Prostate gland (tissue), 2 donors: ENCODE measurements around the gene AEN. TPM values are rescaled to one million over a fixed set of nuclear protein-coding genes. Genes with fewer than 3 reads are reported as not detected.

Experiments used
- DNase-seq: peaks from one replicate; pipeline ENCODE4 v3.0.0-alpha.2; 2019; ENCODE audit warnings: low spot score
- H3K27ac ChIP-seq, 2 donors: fragments of 200-600 bp; sonication (generic); 2 replicates each; pipeline ENCODE4 v1.5.1; 2017 to 2019
- H3K27me3 ChIP-seq: fragments of 200-600 bp; sonication (generic); replicated peaks from 2 replicates; pipeline ENCODE4 v1.5.1; 2019; ENCODE audit not compliant: insufficient read depth
- H3K36me3 ChIP-seq, 2 donors: fragments of 200-600 bp; sonication (generic); 1 replicate in 1 of 2; 2 replicates in 1 of 2; pipeline versions ENCODE4 v1.5.1 to v1.8.1; 2017 to 2019
- H3K4me1 ChIP-seq: fragments of 200-600 bp; sonication (generic); replicated peaks from 2 replicates; pipeline ENCODE4 v1.5.1; 2019
- H3K4me3 ChIP-seq, 2 donors: fragments of 200-600 bp; sonication (generic); 2 replicates each; pipeline ENCODE4 v1.5.1; 2017 to 2019
- H3K9me3 ChIP-seq: fragments of 200-600 bp; sonication (generic); 2 replicates; pipeline ENCODE4 v1.5.1; 2017
- POLR2A ChIP-seq: fragments of 450-650 bp; IDR thresholded peaks from one replicate; pipeline ENCODE4 v1.6.1; 2016; ENCODE audit warnings: antibody characterized with exemption, mild to moderate bottlenecking
- POLR2AphosphoS5 ChIP-seq: sonication (generic); formaldehyde crosslinking; IDR thresholded peaks from one replicate; pipeline ENCODE4 v1.6.1; 2017; ENCODE audit warnings: antibody characterized with exemption
- WGBS: methylation state at CpG from one replicate; pipeline ENCODE4 v1.1.5; 2018; 5-methylcytosine and 5-hydroxymethylcytosine counted together
- intact Hi-C: fragments of 100-400 bp; cut with DNase I; formaldehyde crosslinking; loops from one replicate; pipeline ENCODE4 v1.14.2; 2022
- total RNA-seq, 2 donors: library from RNA; depleted of rRNA; stranded (reverse); fragments of >200 nt; gene quantifications; one replicate each; pipeline ENCODE4 v1.1.0, GENCODE V29; 2016
- TF ChIP-seq, protein P1 (sequence below), 4 experiments: fragments of 200-600 bp in 2 of 4; fragments of 450-650 bp in 2 of 4; sonication (generic) in 2 of 4; IDR thresholded peaks; 1 replicate in 3 of 4; 2 replicates in 1 of 4; pipeline ENCODE4 v1.5.1; 2016 to 2019; ENCODE audit warnings: antibody characterized with exemption in 4 of 4, mild to moderate bottlenecking in 2 of 4, moderate library complexity in 2 of 4

Gene AEN
- total RNA-seq, 2 donors from 2014 or later, result 20.4 to 30.4 TPM

DNA sequence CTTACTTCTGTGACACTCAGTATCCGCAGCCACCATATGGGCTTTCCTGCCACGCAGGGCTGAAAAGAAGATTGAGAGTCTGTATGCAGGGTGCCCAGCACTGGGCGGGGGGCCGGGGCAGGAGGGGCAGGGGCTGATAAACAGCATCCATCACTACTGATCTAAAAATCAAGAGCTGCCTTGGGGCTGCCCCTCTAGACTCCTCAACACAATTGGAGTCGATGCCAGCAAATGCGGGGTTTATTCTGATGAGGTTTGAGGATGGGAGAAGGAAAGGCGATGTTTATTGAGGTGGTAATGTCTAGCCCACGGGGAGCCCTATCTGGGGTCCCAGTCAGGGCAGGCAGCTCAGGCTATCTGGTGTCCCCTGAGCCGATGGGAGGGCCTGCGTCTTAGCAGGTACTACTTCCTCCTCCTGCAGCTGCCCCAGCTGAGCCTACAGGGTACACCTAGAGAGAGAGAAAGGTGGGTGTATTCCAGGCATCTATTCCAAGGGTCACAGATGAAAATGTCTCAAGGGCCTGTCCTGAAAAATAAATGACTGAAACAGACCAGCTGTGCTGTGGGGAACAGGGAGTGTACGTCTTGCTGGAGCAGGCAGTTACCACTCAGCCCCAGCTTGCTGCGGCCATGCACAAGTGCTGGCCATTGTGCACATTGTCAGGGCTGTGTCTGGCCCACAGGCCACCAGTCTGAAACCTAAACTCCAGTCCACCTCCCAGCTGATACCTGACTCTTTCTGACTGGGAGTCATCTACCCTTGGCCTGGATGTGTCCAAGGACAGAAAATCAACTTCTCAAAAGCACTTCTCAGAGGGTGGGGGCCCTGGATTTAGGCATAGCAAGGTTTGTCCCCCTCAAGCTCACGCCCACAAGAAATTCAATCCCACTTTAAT is 37.2 kb downstream of the AEN start:
- H3K36me3 ChIP-seq, result no peaks in the 10 kb centered on the region
- H3K4me3 ChIP-seq, result no peak overlapping the region
- 81% methylated on average over 13 of the region's 13 CpGs for WGBS
- DNase-seq, result no peak
- H3K4me1 ChIP-seq, result no peaks in the 10 kb centered on the region
- H3K9me3 ChIP-seq, result no peaks in the 10 kb centered on the region
- H3K27me3 ChIP-seq, result no peaks in the 10 kb centered on the region
- intact Hi-C loops, result loop anchor here (5.0 kb wide), 1 partner anchor 174 kb away; no protein-coding TSS in a partner anchor
- H3K27ac ChIP-seq, result no peak overlapping the region
- TF ChIP-seq, protein P1, sequence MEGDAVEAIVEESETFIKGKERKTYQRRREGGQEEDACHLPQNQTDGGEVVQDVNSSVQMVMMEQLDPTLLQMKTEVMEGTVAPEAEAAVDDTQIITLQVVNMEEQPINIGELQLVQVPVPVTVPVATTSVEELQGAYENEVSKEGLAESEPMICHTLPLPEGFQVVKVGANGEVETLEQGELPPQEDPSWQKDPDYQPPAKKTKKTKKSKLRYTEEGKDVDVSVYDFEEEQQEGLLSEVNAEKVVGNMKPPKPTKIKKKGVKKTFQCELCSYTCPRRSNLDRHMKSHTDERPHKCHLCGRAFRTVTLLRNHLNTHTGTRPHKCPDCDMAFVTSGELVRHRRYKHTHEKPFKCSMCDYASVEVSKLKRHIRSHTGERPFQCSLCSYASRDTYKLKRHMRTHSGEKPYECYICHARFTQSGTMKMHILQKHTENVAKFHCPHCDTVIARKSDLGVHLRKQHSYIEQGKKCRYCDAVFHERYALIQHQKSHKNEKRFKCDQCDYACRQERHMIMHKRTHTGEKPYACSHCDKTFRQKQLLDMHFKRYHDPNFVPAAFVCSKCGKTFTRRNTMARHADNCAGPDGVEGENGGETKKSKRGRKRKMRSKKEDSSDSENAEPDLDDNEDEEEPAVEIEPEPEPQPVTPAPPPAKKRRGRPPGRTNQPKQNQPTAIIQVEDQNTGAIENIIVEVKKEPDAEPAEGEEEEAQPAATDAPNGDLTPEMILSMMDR (IDR thresholded peaks at IDR 0.05), result no peak
- TF ChIP-seq POLR2A, result no peak
- TF ChIP-seq POLR2AphosphoS5, result no peak

DNA sequence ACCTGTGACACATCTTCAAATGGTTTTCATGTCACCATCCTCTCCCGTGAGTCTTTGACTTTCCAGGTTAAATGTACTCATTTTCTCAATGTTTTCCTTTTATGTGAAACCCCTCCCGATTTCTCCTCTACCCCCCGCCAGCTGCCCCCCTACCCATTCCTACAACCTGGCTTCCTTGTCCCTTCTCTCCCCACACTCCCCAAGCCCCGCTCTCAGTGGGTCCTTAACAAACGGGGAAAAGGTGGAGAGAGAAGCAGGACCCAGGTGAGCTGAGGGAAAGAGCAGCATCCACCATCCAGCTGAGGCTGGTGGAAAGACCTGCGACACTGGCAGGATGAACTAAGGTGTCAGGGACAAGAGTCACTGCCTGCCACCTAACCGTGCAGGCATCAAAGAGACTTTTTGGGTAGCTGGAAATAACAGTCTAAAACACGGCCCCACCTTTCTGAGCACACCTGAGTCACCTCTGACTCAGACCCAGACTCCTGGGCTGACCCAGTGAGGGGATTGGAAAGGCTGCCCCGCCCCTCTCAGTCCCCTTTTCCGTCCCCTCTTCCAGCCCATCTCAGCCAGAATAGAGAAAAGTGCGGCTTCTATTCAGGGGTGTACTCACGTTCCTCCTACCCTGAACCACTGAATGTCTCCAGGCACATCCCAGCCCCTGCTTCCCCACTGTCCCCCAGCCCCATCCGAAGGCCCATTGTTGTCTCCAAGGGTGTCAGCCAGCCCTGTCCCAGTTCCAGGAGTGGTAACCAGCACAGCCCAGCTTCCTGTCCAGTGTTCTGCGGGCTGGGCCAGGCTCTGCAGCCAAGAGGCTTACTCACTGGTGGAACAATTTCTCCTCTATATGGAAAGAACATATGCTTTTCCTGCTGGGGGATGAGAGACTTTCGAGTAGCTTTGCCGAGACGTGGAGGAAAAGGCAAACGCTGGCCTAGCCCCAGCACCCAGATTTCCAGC is 38.1 kb downstream of the AEN start:
- no peak for DNase-seq

DNA sequence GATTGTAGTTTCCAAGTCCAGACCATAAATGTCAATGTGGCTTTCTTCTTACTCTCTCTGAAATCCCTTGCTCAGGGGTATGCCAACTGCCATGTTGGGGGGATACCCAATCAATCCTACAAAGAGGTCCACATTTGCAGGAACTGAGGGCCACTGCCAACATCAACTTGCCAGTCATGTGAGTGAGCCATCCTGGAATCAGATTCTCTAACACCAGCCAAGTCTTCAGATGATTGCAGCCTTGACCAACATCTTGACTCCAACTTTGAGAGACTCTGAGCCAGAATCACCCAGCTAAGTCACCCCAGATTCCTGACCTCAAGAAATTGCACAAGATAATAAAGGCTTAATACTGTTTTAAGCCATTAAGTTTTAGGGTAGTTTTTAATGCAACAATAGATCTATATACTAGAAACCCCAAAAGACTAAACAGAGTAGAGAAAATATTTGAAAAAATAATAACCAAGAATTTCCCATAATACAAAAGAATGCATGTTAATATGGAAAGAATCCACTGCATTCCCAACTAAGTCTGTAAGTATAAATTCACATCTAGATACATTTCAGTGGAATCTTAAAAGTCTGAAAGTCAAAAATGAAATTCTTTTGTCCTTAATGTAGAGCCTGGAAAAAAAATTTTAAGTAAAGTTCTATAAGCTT is 40.0 kb downstream of the AEN start:
- H3K4me1 ChIP-seq, result no peaks in the 10 kb centered on the region
- no peak for DNase-seq
- H3K4me3 ChIP-seq, result no peak overlapping the region
- intact Hi-C loops, result no loop called here
- H3K9me3 ChIP-seq, result no peaks in the 10 kb centered on the region
- no peaks in the 10 kb centered on the region for H3K36me3 ChIP-seq
- TF ChIP-seq POLR2A, result no peak
- TF ChIP-seq POLR2AphosphoS5, result no peak
- TF ChIP-seq, protein P1 (IDR thresholded peaks at IDR 0.05), result no peak
- no peak overlapping the region for H3K27ac ChIP-seq
- H3K27me3 ChIP-seq, result no peaks in the 10 kb centered on the region

More for the DNA sequence above, 38.1 kb downstream of the AEN start:
- intact Hi-C loops, result loop anchor here (5.0 kb wide), 1 partner anchor 173 kb away; no protein-coding TSS in a partner anchor
- 69% methylated on average over 18 of the region's 18 CpGs for WGBS
- no peaks in the 10 kb centered on the region for H3K9me3 ChIP-seq
- H3K27ac ChIP-seq, result no peak overlapping the region
- no peaks in the 10 kb centered on the region for H3K36me3 ChIP-seq
- H3K27me3 ChIP-seq, result no peaks in the 10 kb centered on the region
- no peaks in the 10 kb centered on the region for H3K4me1 ChIP-seq
- H3K4me3 ChIP-seq, result no peak overlapping the region
- TF ChIP-seq POLR2AphosphoS5 (no peak), POLR2A (no peak)
- TF ChIP-seq, protein P1 (IDR thresholded peaks at IDR 0.05), result no peak

DNA sequence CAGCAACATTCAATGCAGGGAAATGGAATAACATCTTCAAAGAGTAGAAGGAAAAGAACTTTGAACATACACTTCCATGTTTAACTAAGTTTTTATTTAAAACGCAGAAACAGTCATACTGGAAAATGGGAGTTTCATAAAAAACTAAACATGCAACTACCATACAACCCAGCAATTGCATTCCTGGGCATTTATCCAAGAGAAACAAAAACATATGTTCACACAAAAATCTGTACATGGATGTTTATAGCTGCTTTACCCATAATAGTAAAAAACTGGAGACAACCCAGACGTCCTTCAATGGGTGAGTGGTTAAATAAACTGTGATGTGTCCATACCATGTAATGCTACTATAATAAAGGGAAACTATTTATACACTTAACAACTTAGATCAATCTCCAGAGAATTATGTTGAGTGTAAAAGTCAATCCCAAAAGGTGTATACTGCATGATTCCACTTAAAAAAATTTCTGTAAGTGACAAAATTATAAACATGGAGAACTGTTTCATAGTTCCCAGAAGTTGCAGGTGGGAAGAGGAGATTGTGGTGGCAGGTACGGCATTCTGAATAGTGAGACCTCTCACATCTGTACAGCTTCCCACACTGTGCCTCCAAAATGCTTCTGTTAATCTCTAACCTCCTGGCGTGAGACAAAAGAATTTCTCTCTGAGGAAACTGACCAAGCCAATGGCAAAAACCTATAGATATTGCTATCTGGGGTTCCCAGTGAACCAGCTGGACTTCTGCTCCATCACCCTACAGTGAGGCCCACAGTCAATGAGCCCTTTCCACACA is 40.8 kb downstream of the AEN start:
- H3K4me3 ChIP-seq, result no peak overlapping the region

More for the DNA sequence above, 40.8 kb downstream of the AEN start:
- Histone ChIP-seq H3K4me1 (no peaks in the 10 kb centered on the region), H3K9me3 (no peaks in the 10 kb centered on the region), H3K36me3 (no peaks in the 10 kb centered on the region), H3K27me3 (no peaks in the 10 kb centered on the region), H3K27ac (no peak overlapping the region)
- intact Hi-C loops, result no loop called here
- no peak for DNase-seq
- TF ChIP-seq, protein P1 (IDR thresholded peaks at IDR 0.05), result no peak
- no peak for TF ChIP-seq POLR2A
- TF ChIP-seq POLR2AphosphoS5, result no peak
- WGBS, result 78% methylated on average over 4 of the region's 4 CpGs
